Prostate gland (tissue), 2 donors: ENCODE measurements around the gene SMIM35.

Source experiments
- POLR2AphosphoS5 ChIP-seq: sonication (generic); formaldehyde crosslinking; IDR thresholded peaks from one replicate; pipeline ENCODE4 v1.6.1; 2017; ENCODE audit warnings: antibody characterized with exemption
- TF ChIP-seq, protein P1 (sequence below), 4 experiments: fragments of 200-600 bp in 2 of 4; fragments of 450-650 bp in 2 of 4; sonication (generic) in 2 of 4; IDR thresholded peaks; 1 replicate in 3 of 4; 2 replicates in 1 of 4; pipeline ENCODE4 v1.5.1; 2016 to 2019; ENCODE audit warnings: antibody characterized with exemption in 4 of 4, mild to moderate bottlenecking in 2 of 4, moderate library complexity in 2 of 4

DNA sequence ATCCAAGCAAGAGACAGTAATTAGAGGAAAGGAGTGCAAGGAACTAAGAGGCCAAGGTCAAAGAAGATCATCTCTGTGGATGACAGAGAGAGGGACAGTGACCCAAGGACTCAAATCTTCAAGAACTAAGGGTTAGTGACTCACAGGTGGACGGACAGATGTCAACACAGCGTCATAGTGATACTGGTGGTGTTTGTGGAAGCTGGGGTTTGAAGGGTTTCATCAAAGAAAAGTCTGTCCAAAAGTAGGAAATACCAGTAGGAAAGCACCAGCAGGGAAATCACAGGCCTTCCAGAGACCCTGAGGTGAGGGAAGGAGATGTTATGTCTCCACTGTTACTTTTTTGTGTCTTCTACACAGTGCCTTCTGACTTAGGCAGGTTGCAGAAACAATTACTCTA, 68.4 kb downstream of the SMIM35 start:
- no peak for TF ChIP-seq POLR2AphosphoS5
- TF ChIP-seq, protein P1, sequence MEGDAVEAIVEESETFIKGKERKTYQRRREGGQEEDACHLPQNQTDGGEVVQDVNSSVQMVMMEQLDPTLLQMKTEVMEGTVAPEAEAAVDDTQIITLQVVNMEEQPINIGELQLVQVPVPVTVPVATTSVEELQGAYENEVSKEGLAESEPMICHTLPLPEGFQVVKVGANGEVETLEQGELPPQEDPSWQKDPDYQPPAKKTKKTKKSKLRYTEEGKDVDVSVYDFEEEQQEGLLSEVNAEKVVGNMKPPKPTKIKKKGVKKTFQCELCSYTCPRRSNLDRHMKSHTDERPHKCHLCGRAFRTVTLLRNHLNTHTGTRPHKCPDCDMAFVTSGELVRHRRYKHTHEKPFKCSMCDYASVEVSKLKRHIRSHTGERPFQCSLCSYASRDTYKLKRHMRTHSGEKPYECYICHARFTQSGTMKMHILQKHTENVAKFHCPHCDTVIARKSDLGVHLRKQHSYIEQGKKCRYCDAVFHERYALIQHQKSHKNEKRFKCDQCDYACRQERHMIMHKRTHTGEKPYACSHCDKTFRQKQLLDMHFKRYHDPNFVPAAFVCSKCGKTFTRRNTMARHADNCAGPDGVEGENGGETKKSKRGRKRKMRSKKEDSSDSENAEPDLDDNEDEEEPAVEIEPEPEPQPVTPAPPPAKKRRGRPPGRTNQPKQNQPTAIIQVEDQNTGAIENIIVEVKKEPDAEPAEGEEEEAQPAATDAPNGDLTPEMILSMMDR (IDR thresholded peaks at IDR 0.05): no peak
